ENCODE results near the gene RASD1. TPM values are rescaled to one million over a fixed set of nuclear protein-coding genes. Genes with fewer than 3 reads are reported as not detected.

RASD1 gene
- polyA plus RNA-seq, 2 of the 4 experiments (the other 2 are of a cell fraction): 0.92 to 1.4 TPM

GRCh38 chr17:17536702-17537101, 40.5 kb upstream of the RASD1 start (continued):
- TF ChIP-seq RCOR1 (IDR thresholded peaks at IDR 0.05; ENCODE audit: low read depth, low read length) (no peak), ZSCAN20 (CRISPR knock-in tag; IDR thresholded peaks at IDR 0.05) (no peak)

GRCh38 chr17:17535957-17536356, 39.8 kb upstream of the RASD1 start:
- H3K27ac ChIP-seq: peak overlapping the region; percentile 76 to 87
- 25% methylated on average over 7 of the region's 7 CpGs for WGBS (ENCODE audit: missing lambda C conversion rate)
- ATAC-seq: peak; percentile 69 to 75
- peak; percentile 80 to 81 for DNase-seq (ENCODE audit: low read depth in 1 of 2, low spot score in 1 of 2)
- no peak for FAIRE-seq
- peak overlapping the region; percentile 53 for H3K4me2 ChIP-seq
- ChIA-PET POLR2A (no interaction called here), CTCF (interaction anchor here (1.1 to 7.2 kb wide), 5 partner anchors 11 to 181 kb away, joined by 3 to 81 read pairs (median 4); partner anchors contain the start of gene RASD1)
- H3K9me3 ChIP-seq: no peaks in the 10 kb centered on the region
- H3K4me3 ChIP-seq: no peak overlapping the region
- peaks cover 56% of the 10 kb centered on the region for H3K4me1 ChIP-seq
- TF ChIP-seq MAX (IDR thresholded peaks at IDR 0.05) (0 out of 2 replicates have a peak, but pooled peaks have one; percentile 43), FOSL2 (IDR thresholded peaks at IDR 0.05) (no peak), FOSL2 (CRISPR knock-in tag; IDR thresholded peaks at IDR 0.05) (peak; percentile 47; the same call in 1 of the 2 replicates), POLR2A (IDR thresholded peaks at IDR 0.05; ENCODE audit: low read length) (no peak), JUNB (IDR thresholded peaks at IDR 0.05) (0 out of 2 replicates have a peak, but pooled peaks have one; percentile 14), MAZ (IDR thresholded peaks at IDR 0.05; ENCODE audit: borderline replicate concordance, low read depth, low read length) (no peak), SMC3 (IDR thresholded peaks at IDR 0.05) (peak; percentile 18; the same call in 1 of the 3 replicates), MAFK (IDR thresholded peaks at IDR 0.05; ENCODE audit: partially characterized antibody) (no peak), GATA3 (IDR thresholded peaks at IDR 0.05; ENCODE audit: borderline replicate concordance) (0 out of 2 replicates have a peak, but pooled peaks have one; percentile 36), EP300 (IDR thresholded peaks at IDR 0.05) (peak; percentile 34 to 67; a peak in 3 of 5 replicates), EHMT2 (IDR thresholded peaks at IDR 0.05; ENCODE audit: low read depth) (no peak)

DNA sequence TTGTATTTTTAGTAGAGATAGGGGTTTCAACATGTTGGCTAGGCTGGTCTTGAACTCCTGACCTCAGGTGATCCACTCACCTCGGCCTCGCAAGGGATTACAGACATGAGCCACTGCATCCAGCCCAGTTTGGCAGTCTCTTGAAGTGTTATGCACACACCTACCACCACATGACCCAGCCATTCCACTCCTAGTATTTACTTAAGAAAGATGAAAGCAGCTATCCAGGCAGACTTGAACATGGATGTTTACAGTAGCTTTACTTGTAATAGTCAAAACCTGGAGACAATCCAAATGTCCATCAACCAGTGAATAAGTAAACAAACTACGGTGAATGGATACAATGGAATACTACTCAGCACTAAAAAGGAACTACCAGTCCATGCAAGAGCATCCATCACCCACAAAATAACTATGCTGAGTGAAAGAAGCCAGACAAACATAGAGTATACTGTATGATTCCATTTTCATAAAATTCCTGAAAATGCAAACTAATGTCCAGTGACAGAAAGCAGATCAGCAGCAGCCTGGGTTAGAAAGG, 37.8 kb upstream of the RASD1 start:
- Histone ChIP-seq H3K4me3 (no peak overlapping the region), H3K9me3 (no peaks in the 10 kb centered on the region), H3K4me2 (no peak overlapping the region), H3K4me1 (peaks cover 47% of the 10 kb centered on the region), H3K27ac (peak overlapping the region; percentile 11 to 87; a peak in 2 of 6 replicates)
- DNase-seq (ENCODE audit: low read depth in 1 of 2, low spot score in 1 of 2): peak; percentile 42 to 85
- FAIRE-seq: peak; percentile 65
- ChIA-PET POLR2A (interaction anchor here (1.0 kb wide), 1 partner anchor 37 kb away, joined by 8 read pairs; no protein-coding TSS in a partner anchor), CTCF (interaction anchor here (0.5 to 7.2 kb wide), 7 partner anchors 36 to 386 kb away, joined by 3 to 81 read pairs (median 4); partner anchors contain the start of gene RASD1)
- TF ChIP-seq POLR2A (IDR thresholded peaks at IDR 0.05; ENCODE audit: low read length): no peak
- no peak for TF ChIP-seq MAFK (IDR thresholded peaks at IDR 0.05; ENCODE audit: partially characterized antibody)
- no peak for TF ChIP-seq RAD21 (conservative IDR thresholded peaks at IDR 0.05 in 1 of 2, IDR thresholded peaks at IDR 0.05 in 1 of 2)
- TF ChIP-seq HOXB5 (CRISPR knock-in tag; IDR thresholded peaks at IDR 0.05): no peak
- no peak for TF ChIP-seq ZFP36 (IDR thresholded peaks at IDR 0.05; ENCODE audit: borderline replicate concordance, partially characterized antibody)
- no peak for TF ChIP-seq FOSL2 (IDR thresholded peaks at IDR 0.05)
- TF ChIP-seq FOSL2 (CRISPR knock-in tag; IDR thresholded peaks at IDR 0.05): no peak
- TF ChIP-seq FOXS1 (CRISPR knock-in tag; IDR thresholded peaks at IDR 0.05): no peak
- no peak for TF ChIP-seq MAX (IDR thresholded peaks at IDR 0.05)
- no peak for TF ChIP-seq RNF2 (IDR thresholded peaks at IDR 0.05; ENCODE audit: borderline replicate concordance, low read depth)
- no peak for TF ChIP-seq CHD2 (IDR thresholded peaks at IDR 0.05; ENCODE audit: low read length, partially characterized antibody)
- TF ChIP-seq HMGXB4 (CRISPR knock-in tag; IDR thresholded peaks at IDR 0.05; ENCODE audit: borderline replicate concordance): no peak
- 0 out of 5 replicates have a peak, but pooled peaks of 1 of the 2 experiments have one; percentile 19 for TF ChIP-seq EP300 (IDR thresholded peaks at IDR 0.05)
- peak in 1 of 2 experiments; percentile 60; a peak in 2 of 5 replicates for TF ChIP-seq JUN (IDR thresholded peaks at IDR 0.05)
- TF ChIP-seq RARB (CRISPR knock-in tag; IDR thresholded peaks at IDR 0.05): no peak
- no peak for TF ChIP-seq FOSB (CRISPR knock-in tag; IDR thresholded peaks at IDR 0.05)
- no peak for TF ChIP-seq ELK1 (IDR thresholded peaks at IDR 0.05; ENCODE audit: low read depth, low read length)
- no peak for TF ChIP-seq CBX8 (IDR thresholded peaks at IDR 0.05)
- no peak for TF ChIP-seq MAZ (IDR thresholded peaks at IDR 0.05; ENCODE audit: borderline replicate concordance, low read depth, low read length)
- WGBS (ENCODE audit: missing lambda C conversion rate): 14% methylated on average over 3 of the region's 3 CpGs
- no peak for ATAC-seq

Measured in A549 (cell line).